GM21723 (cell line): ENCODE measurements around the gene DIAPH2.
"Not testable (repeated sequence)": the region's sequence is repeated elsewhere in the genome, so short reads cannot be mapped to it uniquely, and the experiment has no call there.

ENCODE experiments used
- ATAC-seq: cut with Tn5 transposase; IDR thresholded peaks from one replicate; pipeline ENCODE4 v1.9.1; 2021; ENCODE audit warnings: mild to moderate bottlenecking, moderate library complexity; ENCODE audit not compliant: unreplicated experiment

DIAPH2 gene

GRCh38 chrX:96714393-96714792, 29.8 kb downstream of the DIAPH2 start:
- ATAC-seq = not testable (repeated sequence)

DNA sequence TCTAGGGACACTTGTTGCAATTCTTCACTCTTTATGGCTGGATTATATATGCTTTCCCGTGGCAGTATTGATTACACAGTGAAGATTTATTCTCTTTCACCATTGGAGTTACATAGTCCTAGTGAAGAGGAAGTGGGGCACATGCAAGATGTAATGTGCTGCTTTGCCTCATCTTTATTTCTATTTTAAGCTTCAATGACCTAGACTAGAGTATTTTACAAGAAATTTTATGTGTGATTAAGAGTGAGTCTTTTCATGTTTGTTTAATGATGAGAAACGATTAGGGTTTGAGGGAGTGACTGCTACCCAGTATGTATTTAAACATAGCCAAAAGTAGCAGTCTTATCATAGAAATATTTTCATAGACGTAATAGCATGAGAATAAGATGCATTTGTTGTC, 30.8 kb downstream of the DIAPH2 start:
- no peak for ATAC-seq

DNA sequence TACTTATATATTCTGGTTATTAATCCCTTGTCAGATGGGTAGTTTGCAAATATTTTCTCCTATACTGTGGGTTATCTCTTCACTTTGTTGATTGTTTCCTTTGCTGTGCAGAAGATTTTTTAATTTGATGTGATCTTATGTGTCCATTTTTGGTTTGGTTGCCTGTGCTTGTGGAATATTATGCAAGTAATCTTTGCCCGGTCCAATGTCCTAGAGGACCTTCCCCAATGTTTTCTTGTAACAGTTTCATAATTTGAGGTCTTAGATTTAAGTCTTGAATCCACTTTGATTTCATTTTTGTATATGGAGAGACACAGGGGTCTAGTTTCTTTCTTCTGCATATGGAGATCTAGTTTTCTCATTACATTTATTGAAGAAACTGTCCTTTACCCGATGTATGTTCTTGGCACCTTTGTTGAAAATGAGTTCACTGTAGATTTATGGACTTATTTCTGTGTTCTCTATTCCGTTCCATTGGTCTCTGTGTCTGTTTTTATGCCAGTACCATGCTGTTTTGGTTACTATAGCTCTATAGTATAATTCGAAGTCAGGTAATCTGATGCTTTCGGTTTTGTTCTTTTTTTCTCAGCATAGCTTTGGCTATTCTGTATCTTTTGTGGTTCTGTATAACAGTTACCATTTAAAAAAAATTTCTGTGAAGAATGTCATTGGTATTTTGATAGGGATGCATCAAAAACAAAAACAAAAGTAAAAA, 34.7 kb downstream of the DIAPH2 start:
- ATAC-seq = no peak

DNA sequence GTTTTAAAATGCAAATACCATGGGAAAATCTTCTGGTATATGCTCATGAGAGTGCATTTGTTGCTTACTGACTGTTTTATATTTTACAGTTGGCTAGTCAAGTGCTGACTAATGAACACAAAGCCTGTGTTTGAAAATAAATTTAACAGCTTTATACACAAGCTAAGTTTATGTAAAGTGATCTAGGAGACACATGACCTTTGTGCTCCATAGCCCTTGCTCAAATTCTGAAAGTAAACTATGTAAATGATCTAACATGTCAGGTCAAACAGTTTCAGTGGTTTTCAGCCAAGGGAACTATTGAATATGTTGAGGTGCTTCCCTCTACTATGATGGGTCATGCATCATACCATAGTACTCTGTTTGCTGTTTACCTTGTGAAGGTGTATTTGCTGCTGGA, 36.7 kb downstream of the DIAPH2 start:
- ATAC-seq = peak; percentile 99

DNA sequence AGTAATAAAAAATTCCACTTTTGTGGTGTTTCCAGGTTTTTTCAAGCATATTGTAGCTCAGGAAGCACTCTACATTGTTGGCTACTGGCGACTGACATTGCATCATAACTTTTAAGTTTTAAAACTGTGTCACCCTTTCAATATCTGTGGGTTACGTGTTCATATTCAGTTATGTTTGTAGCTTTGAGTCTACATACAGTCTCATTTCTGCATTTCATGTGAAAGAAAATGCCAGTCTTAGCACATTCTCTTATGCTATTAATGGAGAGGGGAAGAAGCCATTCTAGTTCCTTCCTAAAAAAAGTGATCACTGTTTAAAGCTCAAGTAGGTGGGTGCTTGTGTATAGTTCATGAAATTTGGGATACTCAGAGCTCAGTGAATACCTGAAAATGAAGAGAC, 38.1 kb downstream of the DIAPH2 start:
- no peak for ATAC-seq

- ATAC-seq = no peak
Measured at GRCh38 chrX:96729053-96729452, 44.4 kb downstream of the DIAPH2 start.

DNA sequence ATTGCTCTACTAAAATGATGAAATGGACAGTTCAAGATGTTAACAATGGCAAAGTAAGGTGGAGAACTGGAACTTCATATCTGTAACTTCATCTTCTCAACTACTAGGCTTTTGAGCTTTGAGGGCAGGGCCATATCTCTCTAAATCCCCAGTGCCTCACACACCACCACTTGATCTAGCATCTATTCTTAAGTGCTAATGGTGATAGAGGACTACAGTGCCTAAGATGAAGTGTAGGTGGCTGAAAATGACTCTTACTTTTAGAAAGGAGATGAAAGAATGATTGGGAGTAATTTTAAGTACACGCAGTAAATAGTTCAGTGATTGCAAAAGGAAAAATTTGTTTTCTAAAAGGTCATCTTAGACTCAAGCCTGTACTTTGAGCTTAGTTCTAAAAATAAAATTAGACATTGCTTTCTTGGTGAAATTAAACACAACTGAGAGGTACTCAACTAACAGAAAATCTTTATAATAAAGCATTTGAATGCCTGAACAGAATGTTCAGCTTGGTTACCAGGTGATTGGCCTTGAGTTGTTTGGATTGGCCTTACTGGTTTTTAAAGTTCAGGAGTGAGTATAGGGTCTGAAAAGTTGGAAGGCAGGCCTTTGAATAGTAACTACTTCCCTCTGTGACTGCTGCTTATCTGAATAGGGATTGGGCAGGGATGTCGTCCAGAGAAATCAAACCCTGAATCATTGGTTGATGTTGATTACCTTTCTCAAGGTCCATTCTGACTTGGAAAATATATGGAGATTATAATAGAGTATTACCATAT, 45.4 kb downstream of the DIAPH2 start:
- ATAC-seq = no peak

GRCh38 chrX:96731000-96731399, 46.4 kb downstream of the DIAPH2 start:
- not testable (repeated sequence) for ATAC-seq

GRCh38 chrX:96743367-96744073, 58.9 kb downstream of the DIAPH2 start:
- no peak for ATAC-seq

DNA sequence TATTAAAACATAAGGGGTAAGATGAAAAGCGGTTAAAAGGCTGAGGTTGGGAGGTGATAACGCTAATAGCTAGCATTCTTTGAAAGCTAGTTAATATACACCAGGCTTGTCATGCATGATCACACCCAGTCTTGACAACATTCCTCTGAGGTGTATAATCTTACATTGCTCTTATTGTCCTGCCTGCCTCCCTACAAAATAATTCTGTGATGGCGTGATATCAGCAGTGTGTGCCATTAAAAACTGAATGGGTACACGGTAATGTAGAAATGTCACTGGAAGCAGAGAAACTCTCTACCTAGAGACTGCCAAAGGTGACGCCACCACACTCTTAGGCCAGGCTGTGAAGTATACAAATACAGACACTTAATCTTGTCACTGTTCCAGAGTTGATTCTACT, 68.1 kb downstream of the DIAPH2 start:
- no peak for ATAC-seq

- no peak for ATAC-seq
Measured at GRCh38 chrX:96753230-96753629, 68.6 kb downstream of the DIAPH2 start.

- ATAC-seq = no peak
Measured at GRCh38 chrX:96756491-96756890, 71.8 kb downstream of the DIAPH2 start.

- ATAC-seq = no peak
Measured at GRCh38 chrX:96761566-96761965, 76.9 kb downstream of the DIAPH2 start.

DNA sequence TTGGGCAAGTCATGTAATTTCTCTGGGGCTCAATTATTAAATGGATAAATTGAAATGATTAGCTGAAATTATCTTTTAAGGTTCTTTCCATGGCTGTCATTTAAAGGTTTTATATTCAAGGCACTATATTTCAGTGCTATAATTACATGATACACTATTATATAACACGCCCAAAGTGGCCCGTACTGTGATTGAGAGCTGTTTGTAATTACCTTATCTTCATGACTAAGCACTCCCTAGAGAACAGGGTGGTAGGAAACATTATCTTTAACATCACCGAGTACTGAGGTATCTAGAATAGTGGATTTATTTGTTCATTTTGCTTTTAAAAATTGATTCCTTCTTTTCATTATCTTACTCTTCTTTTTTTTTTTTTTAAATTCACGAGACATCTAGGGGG, 79.0 kb downstream of the DIAPH2 start:
- ATAC-seq = no peak

DNA sequence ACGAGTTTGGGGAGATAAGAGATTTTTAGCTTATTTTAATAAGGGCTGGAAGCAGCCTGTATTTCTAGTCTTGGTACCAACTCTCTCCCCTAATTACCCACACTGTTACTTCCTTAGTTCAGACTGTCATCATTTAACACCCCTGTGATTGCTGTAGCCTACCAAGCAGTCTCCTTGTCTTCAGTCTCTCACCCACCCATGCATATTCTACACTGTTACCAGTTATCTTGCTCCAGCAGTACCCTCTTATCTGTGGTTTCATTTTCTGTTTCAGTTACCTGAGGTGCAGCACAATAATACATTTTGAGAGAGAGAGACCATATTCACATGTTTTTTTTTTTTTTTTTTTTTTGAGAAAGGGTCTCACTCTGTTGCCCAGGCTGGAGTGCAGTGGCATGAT, 80.2 kb downstream of the DIAPH2 start:
- ATAC-seq = peak; percentile 76

DNA sequence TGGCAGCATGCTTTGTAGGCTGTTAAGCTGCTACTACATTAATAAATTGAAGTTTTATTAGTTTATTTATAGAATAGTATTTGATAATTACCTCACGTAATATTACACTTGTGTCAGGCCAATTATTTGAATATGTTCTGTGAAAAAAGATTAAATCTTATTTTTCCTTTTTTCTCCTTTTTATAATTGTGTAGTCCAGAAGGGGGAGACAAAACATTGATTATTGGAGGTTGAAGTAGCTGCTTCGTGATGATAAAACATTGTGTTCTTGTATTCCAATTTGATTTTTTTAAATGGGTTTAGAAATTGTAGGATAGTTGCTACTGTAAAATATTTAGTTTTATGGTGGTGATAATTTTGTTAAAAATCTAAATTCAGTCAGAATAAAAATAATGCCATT, 85.7 kb downstream of the DIAPH2 start:
- ATAC-seq = no peak

GRCh38 chrX:96771486-96771885, 86.8 kb downstream of the DIAPH2 start:
- ATAC-seq = no peak

GRCh38 chrX:96774116-96774515, 89.5 kb downstream of the DIAPH2 start:
- ATAC-seq = no peak

DNA sequence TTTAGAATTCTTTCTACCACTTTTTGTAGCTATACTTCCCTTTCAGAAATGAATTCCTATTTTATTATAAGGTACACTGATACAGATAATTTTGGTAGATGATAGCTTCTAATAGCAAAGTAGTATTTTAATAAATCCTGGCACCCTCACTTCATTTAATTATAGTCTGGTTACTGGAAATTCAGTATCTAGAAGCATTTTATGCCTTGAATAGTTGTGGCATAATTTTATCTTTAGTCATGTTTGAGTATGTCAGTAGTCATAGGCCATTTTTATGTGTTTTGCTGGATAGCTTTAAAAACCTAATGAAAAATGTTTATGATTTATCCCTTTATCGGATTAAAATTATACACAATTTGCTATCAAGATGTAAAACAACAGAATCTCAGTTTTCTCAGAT, 92.3 kb downstream of the DIAPH2 start:
- ATAC-seq = no peak

DNA sequence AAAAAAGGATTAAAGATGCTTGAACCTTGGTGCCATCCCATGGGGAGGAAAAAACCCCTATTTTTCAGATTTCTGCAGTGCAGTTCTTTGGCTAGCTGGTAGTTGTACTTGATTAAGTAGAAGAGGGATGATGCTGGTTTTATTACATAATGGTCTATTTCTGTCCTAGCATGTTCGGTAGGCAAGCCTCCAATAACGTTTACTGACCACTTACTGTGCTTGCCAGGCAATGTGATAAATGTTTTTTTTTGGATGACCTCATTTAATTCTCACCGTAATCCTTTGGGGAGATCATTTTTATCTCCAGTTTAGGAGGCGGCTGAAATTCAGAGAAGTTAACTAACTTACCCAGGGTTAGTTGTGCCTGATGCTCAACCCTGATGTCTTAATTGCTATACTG, 106.9 kb downstream of the DIAPH2 start:
- ATAC-seq = no peak

DNA sequence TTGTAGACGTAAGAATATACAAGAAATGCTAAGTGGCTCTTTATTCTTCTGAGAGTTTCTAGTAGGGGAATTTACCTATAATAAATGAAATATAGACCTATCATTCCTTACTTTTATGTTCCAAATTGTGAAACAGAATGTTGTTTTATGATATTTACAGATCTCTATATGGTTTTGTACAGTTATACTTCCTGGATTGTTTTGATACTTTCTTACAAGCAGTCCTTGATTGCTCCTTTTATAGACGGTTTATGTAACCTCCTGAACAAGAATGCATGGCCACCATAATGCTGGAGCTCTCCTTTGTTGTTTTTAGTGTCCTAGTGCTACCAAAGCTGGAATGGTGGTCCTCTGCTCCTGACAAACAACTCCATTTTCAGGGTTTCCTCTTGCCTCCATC, 107.4 kb downstream of the DIAPH2 start:
- no peak for ATAC-seq

DNA sequence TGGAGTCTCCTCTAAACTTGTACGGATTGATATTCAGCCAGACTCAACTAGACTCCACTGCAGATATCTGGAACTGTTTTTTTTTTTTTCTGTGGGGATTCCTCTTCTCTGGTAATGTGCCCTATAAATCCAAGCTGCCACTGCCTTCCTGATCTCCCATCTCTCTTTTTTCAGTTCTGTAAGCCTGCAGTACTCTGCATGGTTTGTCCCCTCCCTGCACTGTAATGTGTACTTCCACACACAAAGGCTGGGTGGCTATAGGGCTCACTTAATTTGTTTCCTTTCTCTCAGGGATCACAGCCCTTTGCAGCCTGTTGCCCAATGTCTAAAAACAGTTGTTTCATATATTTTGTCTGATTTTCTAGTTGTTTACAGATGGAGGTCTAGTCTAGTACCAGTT, 114.3 kb downstream of the DIAPH2 start:
- no peak for ATAC-seq
